MG63 (cell line): ENCODE results near the gene KLHL22. TPM values are rescaled to one million over a fixed set of nuclear protein-coding genes. Genes with fewer than 3 reads are reported as not detected.

Experiments used
- DNase-seq: peaks from one replicate; pipeline ENCODE4 v3.0.0-alpha.2; 2020
- H3K27me3 ChIP-seq: fragments of 250-450 bp; sonication (Bioruptor Pico); 2 replicates; pipeline ENCODE4 v1.5.1; 2020; ENCODE audit warnings: mild to moderate bottlenecking, moderate library complexity
- H3K36me3 ChIP-seq: fragments of 250-450 bp; sonication (Bioruptor Pico); 2 replicates; pipeline ENCODE4 v1.5.1; 2020; ENCODE audit warnings: mild to moderate bottlenecking, moderate library complexity
- H3K4me3 ChIP-seq: fragments of 250-450 bp; sonication (Bioruptor Pico); 2 replicates; pipeline ENCODE4 v1.5.1; 2020; ENCODE audit warnings: mild to moderate bottlenecking, moderate library complexity
- H3K9me3 ChIP-seq: fragments of 250-450 bp; sonication (Bioruptor Pico); 2 replicates; pipeline ENCODE4 v1.5.1; 2020; ENCODE audit warnings: mild to moderate bottlenecking, moderate library complexity
- total RNA-seq: library from RNA; depleted of rRNA; stranded (reverse); fragments of >200 nt; shearing (Covaris generic); gene quantifications from 2 replicates; pipeline ENCODE4 v1.2.3, GENCODE V29; 2014; ENCODE audit warnings: low replicate concordance

The KLHL22 gene
- total RNA-seq, 1 experiment from 2014 or later: 29.1 TPM

GRCh38 chr22:20526628-20527355 is 31.2 kb upstream of the KLHL22 start:
- Histone ChIP-seq H3K36me3 (peaks cover 40% of the 10 kb centered on the region), H3K27me3 (no peaks in the 10 kb centered on the region), H3K4me3 (no peak overlapping the region), H3K9me3 (no peaks in the 10 kb centered on the region)
- peak; percentile 67 for DNase-seq

GRCh38 chr22:20526305-20526627 is 30.7 kb upstream of the KLHL22 start:
- no peaks in the 10 kb centered on the region for H3K9me3 ChIP-seq
- H3K36me3 ChIP-seq: peaks cover 42% of the 10 kb centered on the region
- no peak for DNase-seq
- H3K4me3 ChIP-seq: no peak overlapping the region
- no peaks in the 10 kb centered on the region for H3K27me3 ChIP-seq

GRCh38 chr22:20525048-20525447 is 29.5 kb upstream of the KLHL22 start:
- H3K36me3 ChIP-seq: peaks cover 49% of the 10 kb centered on the region
- H3K4me3 ChIP-seq: no peak overlapping the region
- DNase-seq: no peak
- H3K27me3 ChIP-seq: no peaks in the 10 kb centered on the region
- H3K9me3 ChIP-seq: no peaks in the 10 kb centered on the region

GRCh38 chr22:20524004-20524481 is 28.4 kb upstream of the KLHL22 start:
- H3K27me3 ChIP-seq: no peaks in the 10 kb centered on the region
- H3K36me3 ChIP-seq: peaks cover 52% of the 10 kb centered on the region
- DNase-seq: no peak
- no peaks in the 10 kb centered on the region for H3K9me3 ChIP-seq
- no peak overlapping the region for H3K4me3 ChIP-seq

GRCh38 chr22:20523086-20523983 is 27.7 kb upstream of the KLHL22 start:
- Histone ChIP-seq H3K4me3 (no peak overlapping the region), H3K9me3 (no peaks in the 10 kb centered on the region), H3K27me3 (no peaks in the 10 kb centered on the region), H3K36me3 (peaks cover 55% of the 10 kb centered on the region)
- DNase-seq: no peak

GRCh38 chr22:20522134-20523004 is 26.8 kb upstream of the KLHL22 start:
- Histone ChIP-seq H3K27me3 (no peaks in the 10 kb centered on the region), H3K4me3 (no peak overlapping the region), H3K36me3 (peaks cover 56% of the 10 kb centered on the region), H3K9me3 (no peaks in the 10 kb centered on the region)
- no peak for DNase-seq

GRCh38 chr22:20520093-20520511 is 24.5 kb upstream of the KLHL22 start:
- H3K36me3 ChIP-seq: peaks cover 53% of the 10 kb centered on the region
- H3K9me3 ChIP-seq: no peaks in the 10 kb centered on the region
- no peaks in the 10 kb centered on the region for H3K27me3 ChIP-seq
- no peak overlapping the region for H3K4me3 ChIP-seq
- DNase-seq: no peak

GRCh38 chr22:20519558-20519957 is 24.0 kb upstream of the KLHL22 start:
- no peak overlapping the region for H3K4me3 ChIP-seq
- H3K36me3 ChIP-seq: peaks cover 56% of the 10 kb centered on the region
- no peak for DNase-seq
- no peaks in the 10 kb centered on the region for H3K27me3 ChIP-seq
- H3K9me3 ChIP-seq: no peaks in the 10 kb centered on the region

- Histone ChIP-seq H3K27me3 (no peaks in the 10 kb centered on the region), H3K4me3 (no peak overlapping the region), H3K36me3 (peaks cover 65% of the 10 kb centered on the region), H3K9me3 (no peaks in the 10 kb centered on the region)
- DNase-seq: no peak
Measured at GRCh38 chr22:20517841-20518592, 22.4 kb upstream of the KLHL22 start.

GRCh38 chr22:20517422-20517821 is 21.8 kb upstream of the KLHL22 start:
- no peaks in the 10 kb centered on the region for H3K27me3 ChIP-seq
- no peak overlapping the region for H3K4me3 ChIP-seq
- DNase-seq: no peak
- peaks cover 65% of the 10 kb centered on the region for H3K36me3 ChIP-seq
- no peaks in the 10 kb centered on the region for H3K9me3 ChIP-seq

- Histone ChIP-seq H3K36me3 (peaks cover 58% of the 10 kb centered on the region), H3K27me3 (no peaks in the 10 kb centered on the region)
- DNase-seq: no peak
Measured at GRCh38 chr22:20516399-20516798, 20.8 kb upstream of the KLHL22 start.

GRCh38 chr22:20514658-20515406 is 19.2 kb upstream of the KLHL22 start:
- no peaks in the 10 kb centered on the region for H3K27me3 ChIP-seq
- H3K36me3 ChIP-seq: peaks cover 62% of the 10 kb centered on the region
- DNase-seq: peak; percentile 79
- H3K4me3 ChIP-seq: no peak overlapping the region
- no peaks in the 10 kb centered on the region for H3K9me3 ChIP-seq

More at GRCh38 chr22:20516399-20516798, 20.8 kb upstream of the KLHL22 start:
- H3K4me3 ChIP-seq: no peak overlapping the region
- no peaks in the 10 kb centered on the region for H3K9me3 ChIP-seq

GRCh38 chr22:20511578-20512229 is 16.1 kb upstream of the KLHL22 start:
- no peak for DNase-seq
- Histone ChIP-seq H3K27me3 (no peaks in the 10 kb centered on the region), H3K4me3 (no peak overlapping the region)

GRCh38 chr22:20510811-20511577 is 15.4 kb upstream of the KLHL22 start:
- DNase-seq: no peak

More at GRCh38 chr22:20511578-20512229, 16.1 kb upstream of the KLHL22 start:
- Histone ChIP-seq H3K9me3 (no peaks in the 10 kb centered on the region), H3K36me3 (peaks cover 42% of the 10 kb centered on the region)

More at GRCh38 chr22:20510811-20511577, 15.4 kb upstream of the KLHL22 start:
- peaks cover 37% of the 10 kb centered on the region for H3K36me3 ChIP-seq
- no peaks in the 10 kb centered on the region for H3K27me3 ChIP-seq
- H3K9me3 ChIP-seq: no peaks in the 10 kb centered on the region
- H3K4me3 ChIP-seq: no peak overlapping the region
